ENCODE results near the gene PTPMT1. TPM values are rescaled to one million over a fixed set of nuclear protein-coding genes. Genes with fewer than 3 reads are reported as not detected.

The PTPMT1 gene
- polyA plus RNA-seq, 2 of the 4 experiments (the other 2 are of a cell fraction), result 63.4 to 69.2 TPM

DNA sequence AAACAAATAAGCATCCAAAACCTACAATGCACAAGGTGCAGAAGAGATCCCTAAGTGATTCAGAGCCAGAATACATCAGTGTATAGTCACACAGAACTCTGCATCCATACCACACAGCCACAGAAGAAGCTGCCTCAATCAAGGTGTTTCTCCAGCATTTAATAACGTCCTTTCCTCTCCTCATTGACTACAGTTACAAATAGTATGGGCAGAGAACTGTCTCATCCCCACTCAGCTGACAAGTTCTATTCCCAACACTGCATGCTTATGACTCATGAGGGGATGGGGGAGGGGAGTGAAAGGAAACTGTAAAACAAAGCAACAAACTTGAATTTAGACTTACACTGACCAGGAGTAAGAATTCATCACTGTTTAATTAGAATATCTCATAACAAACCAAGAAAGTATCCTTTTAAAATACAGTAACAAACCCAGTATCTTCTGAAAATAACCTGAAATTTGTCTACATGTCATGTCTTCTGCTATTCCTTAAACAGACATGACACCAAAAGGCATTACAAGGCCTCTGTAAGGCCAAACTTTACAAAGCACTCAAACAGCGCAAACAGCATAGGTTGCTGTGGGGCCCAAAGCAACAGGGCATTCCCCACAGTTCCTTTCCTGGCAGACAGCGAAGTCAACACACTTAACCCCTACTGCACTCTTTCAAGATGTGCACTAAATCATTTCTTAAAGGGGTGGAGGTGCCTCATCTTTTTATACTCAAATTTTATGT, 41.7 kb upstream of the PTPMT1 start:
- Histone ChIP-seq H3K4me2 (peak overlapping the region; percentile 63), H3K27ac (peak overlapping the region; percentile 4 to 39; a peak in 3 of 6 replicates), H3K4me1 (peaks cover 35% of the 10 kb centered on the region), H3K4me3 (no peak overlapping the region), H3K9me3 (no peaks in the 10 kb centered on the region)
- ChIA-PET CTCF (interaction anchor here (1.3 to 1.7 kb wide), 3 partner anchors 14 to 150 kb away, joined by 3 to 4 read pairs (median 3); no protein-coding TSS in a partner anchor), POLR2A (no interaction called here)
- TF ChIP-seq, protein P1, sequence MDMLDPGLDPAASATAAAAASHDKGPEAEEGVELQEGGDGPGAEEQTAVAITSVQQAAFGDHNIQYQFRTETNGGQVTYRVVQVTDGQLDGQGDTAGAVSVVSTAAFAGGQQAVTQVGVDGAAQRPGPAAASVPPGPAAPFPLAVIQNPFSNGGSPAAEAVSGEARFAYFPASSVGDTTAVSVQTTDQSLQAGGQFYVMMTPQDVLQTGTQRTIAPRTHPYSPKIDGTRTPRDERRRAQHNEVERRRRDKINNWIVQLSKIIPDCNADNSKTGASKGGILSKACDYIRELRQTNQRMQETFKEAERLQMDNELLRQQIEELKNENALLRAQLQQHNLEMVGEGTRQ (IDR thresholded peaks at IDR 0.05), result no peak
- TF ChIP-seq ZFP36 (IDR thresholded peaks at IDR 0.05; ENCODE audit: borderline replicate concordance, partially characterized antibody) (no peak), HOXA7 (CRISPR knock-in tag; IDR thresholded peaks at IDR 0.05) (no peak), ZC3H11A (IDR thresholded peaks at IDR 0.05) (no peak), HOXB13 (CRISPR knock-in tag; IDR thresholded peaks at IDR 0.05; ENCODE audit: low read depth) (no peak), EHMT2 (IDR thresholded peaks at IDR 0.05; ENCODE audit: low read depth) (no peak), CBX8 (IDR thresholded peaks at IDR 0.05) (no peak), CHD4 (IDR thresholded peaks at IDR 0.05; ENCODE audit: borderline replicate concordance) (no peak), RARB (CRISPR knock-in tag; IDR thresholded peaks at IDR 0.05) (no peak), MYC (IDR thresholded peaks at IDR 0.05; ENCODE audit: borderline replicate concordance, low read length) (no peak), FOSL2 (IDR thresholded peaks at IDR 0.05) (peak; percentile 78), FOSL2 (CRISPR knock-in tag; IDR thresholded peaks at IDR 0.05) (peak; percentile 88), NPAS2 (CRISPR knock-in tag; IDR thresholded peaks at IDR 0.05; ENCODE audit: borderline replicate concordance) (no peak), RCOR1 (IDR thresholded peaks at IDR 0.05; ENCODE audit: low read depth, low read length) (no peak), CBX2 (IDR thresholded peaks at IDR 0.05; ENCODE audit: borderline replicate concordance, low read depth) (no peak), CEBPB (IDR thresholded peaks at IDR 0.05) (no peak), NR3C1 (IDR thresholded peaks at IDR 0.05) (no peak), JUN (IDR thresholded peaks at IDR 0.05) (0 out of 5 replicates have a peak, but pooled peaks of 1 of the 2 experiments have one; percentile 22), BHLHE40 (IDR thresholded peaks at IDR 0.05; ENCODE audit: low read depth, low read length) (no peak), ZSCAN20 (CRISPR knock-in tag; IDR thresholded peaks at IDR 0.05) (no peak), RAD21 (conservative IDR thresholded peaks at IDR 0.05 in 1 of 2, IDR thresholded peaks at IDR 0.05 in 1 of 2) (no peak), RNF2 (IDR thresholded peaks at IDR 0.05; ENCODE audit: borderline replicate concordance, low read depth) (no peak), PHF8 (IDR thresholded peaks at IDR 0.05; ENCODE audit: borderline replicate concordance, low read depth) (no peak), MAFK (IDR thresholded peaks at IDR 0.05; ENCODE audit: partially characterized antibody) (no peak)
- TF ChIP-seq, protein P2, sequence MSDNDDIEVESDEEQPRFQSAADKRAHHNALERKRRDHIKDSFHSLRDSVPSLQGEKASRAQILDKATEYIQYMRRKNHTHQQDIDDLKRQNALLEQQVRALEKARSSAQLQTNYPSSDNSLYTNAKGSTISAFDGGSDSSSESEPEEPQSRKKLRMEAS (IDR thresholded peaks at IDR 0.05), result 0 out of 2 replicates have a peak, but pooled peaks have one; percentile 13
- TF ChIP-seq, protein P3, sequence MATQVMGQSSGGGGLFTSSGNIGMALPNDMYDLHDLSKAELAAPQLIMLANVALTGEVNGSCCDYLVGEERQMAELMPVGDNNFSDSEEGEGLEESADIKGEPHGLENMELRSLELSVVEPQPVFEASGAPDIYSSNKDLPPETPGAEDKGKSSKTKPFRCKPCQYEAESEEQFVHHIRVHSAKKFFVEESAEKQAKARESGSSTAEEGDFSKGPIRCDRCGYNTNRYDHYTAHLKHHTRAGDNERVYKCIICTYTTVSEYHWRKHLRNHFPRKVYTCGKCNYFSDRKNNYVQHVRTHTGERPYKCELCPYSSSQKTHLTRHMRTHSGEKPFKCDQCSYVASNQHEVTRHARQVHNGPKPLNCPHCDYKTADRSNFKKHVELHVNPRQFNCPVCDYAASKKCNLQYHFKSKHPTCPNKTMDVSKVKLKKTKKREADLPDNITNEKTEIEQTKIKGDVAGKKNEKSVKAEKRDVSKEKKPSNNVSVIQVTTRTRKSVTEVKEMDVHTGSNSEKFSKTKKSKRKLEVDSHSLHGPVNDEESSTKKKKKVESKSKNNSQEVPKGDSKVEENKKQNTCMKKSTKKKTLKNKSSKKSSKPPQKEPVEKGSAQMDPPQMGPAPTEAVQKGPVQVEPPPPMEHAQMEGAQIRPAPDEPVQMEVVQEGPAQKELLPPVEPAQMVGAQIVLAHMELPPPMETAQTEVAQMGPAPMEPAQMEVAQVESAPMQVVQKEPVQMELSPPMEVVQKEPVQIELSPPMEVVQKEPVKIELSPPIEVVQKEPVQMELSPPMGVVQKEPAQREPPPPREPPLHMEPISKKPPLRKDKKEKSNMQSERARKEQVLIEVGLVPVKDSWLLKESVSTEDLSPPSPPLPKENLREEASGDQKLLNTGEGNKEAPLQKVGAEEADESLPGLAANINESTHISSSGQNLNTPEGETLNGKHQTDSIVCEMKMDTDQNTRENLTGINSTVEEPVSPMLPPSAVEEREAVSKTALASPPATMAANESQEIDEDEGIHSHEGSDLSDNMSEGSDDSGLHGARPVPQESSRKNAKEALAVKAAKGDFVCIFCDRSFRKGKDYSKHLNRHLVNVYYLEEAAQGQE (IDR thresholded peaks at IDR 0.05), result no peak
- TF ChIP-seq, protein P4, sequence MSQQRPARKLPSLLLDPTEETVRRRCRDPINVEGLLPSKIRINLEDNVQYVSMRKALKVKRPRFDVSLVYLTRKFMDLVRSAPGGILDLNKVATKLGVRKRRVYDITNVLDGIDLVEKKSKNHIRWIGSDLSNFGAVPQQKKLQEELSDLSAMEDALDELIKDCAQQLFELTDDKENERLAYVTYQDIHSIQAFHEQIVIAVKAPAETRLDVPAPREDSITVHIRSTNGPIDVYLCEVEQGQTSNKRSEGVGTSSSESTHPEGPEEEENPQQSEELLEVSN (IDR thresholded peaks at IDR 0.05; ENCODE audit: borderline replicate concordance, low read depth), result no peak
- 8% methylated on average over 3 of the region's 3 CpGs for WGBS (ENCODE audit: missing lambda C conversion rate)
- DNase-seq (ENCODE audit: low read depth in 1 of 2, low spot score in 1 of 2), result peak; percentile 43 to 67
- peak; percentile 74 to 78 for ATAC-seq
- FAIRE-seq, result no peak

Measured in A549 (cell line).